Adrenal gland (tissue), 12 donors: Measurements from ENCODE around the gene ADD1. TPM values are rescaled to one million over a fixed set of nuclear protein-coding genes. Genes with fewer than 3 reads are reported as not detected.

ENCODE experiments used
- DNase-seq, 7 donors: peaks; one replicate each; pipeline ENCODE4 v3.0.0-alpha.2; 2019 to 2020
- H3K27ac ChIP-seq, 5 donors: fragments of 200-600 bp; sonication (generic) in 4 of 5; 1 replicate in 3 of 5; 2 replicates in 2 of 5; pipeline versions ENCODE4 v1.5.1 to v1.8.0; 2016 to 2020; ENCODE audit warnings: mild to moderate bottlenecking in 1 of 5
- H3K27me3 ChIP-seq: fragments of 200-600 bp; 2 replicates; pipeline ENCODE4 v1.8.0; 2021
- H3K36me3 ChIP-seq, 2 donors: fragments of 200-600 bp; replicated peaks in 1 of 2; 1 replicate in 1 of 2; 2 replicates in 1 of 2; pipeline versions ENCODE4 v1.5.1 to v1.8.0; 2018 to 2022
- H3K4me1 ChIP-seq, 2 donors: fragments of 200-600 bp; replicated peaks in 1 of 2; 1 replicate in 1 of 2; 2 replicates in 1 of 2; pipeline versions ENCODE4 v1.5.1 to v1.8.0; 2018 to 2021
- H3K4me3 ChIP-seq, 4 donors: fragments of 200-600 bp; sonication (generic) in 3 of 4; one replicate each; pipeline ENCODE4 v1.5.1; 2016 to 2018
- H3K9me3 ChIP-seq, 3 donors: fragments of 200-600 bp; sonication (generic) in 1 of 3; replicated peaks in 1 of 3; 1 replicate in 2 of 3; 2 replicates in 1 of 3; pipeline versions ENCODE4 v1.5.1 to v1.8.0; 2016 to 2021
- POLR2A ChIP-seq, 2 donors: fragments of 450-650 bp; IDR thresholded peaks; one replicate each; pipeline ENCODE4 v1.6.1; 2017; ENCODE audit warnings: antibody characterized with exemption in 2 of 2, mild to moderate bottlenecking in 2 of 2, moderate library complexity in 1 of 2
- WGBS, 4 donors: extraction: QIAGEN DNeasy Blood & Tissue Kit in 2 of 4; methylation state at CpG; one replicate each; pipeline versions ENCODE4 v1.1.5 to v1.1.7; 2013 to 2017; 5-methylcytosine and 5-hydroxymethylcytosine counted together
- intact Hi-C, 2 donors: fragments of 100-400 bp; cut with DNase I; formaldehyde crosslinking; loops; one replicate each; pipeline versions ENCODE4 v1.14.1 to v1.15.0; 2022 to 2023
- polyA plus RNA-seq, 3 donors: library from polyadenylated mRNA; stranded (reverse); fragments of 200-250 nt in 2 of 3; fragments of 350-450 nt in 1 of 3; fragmentation: Illumina TruSeq in 1 of 3; extraction: RNeasy Lipid Tissue Mini Kit (QIAGEN cat#74804) in 1 of 3; gene quantifications; one replicate each; pipeline ENCODE4 v1.2.3, GENCODE V29; 2013 to 2014
- total RNA-seq, 9 donors: library from RNA; depleted of rRNA in 4 of 9; stranded (reverse); fragments of >200 nt in 4 of 9; fragments of 120-200 nt in 1 of 9; fragmentation: NEBNext Ultra II Directional in 1 of 9; extraction: Animal tissue kit (Norgen Biotek cat#: 25700) in 1 of 9; gene quantifications; one replicate each; pipeline versions ENCODE4 v1.1.0 to v1.2.4, GENCODE V29; 2013 to 2023
- TF ChIP-seq, protein P1 (sequence below), 6 experiments: fragments of 450-650 bp in 4 of 6; fragments of 200-600 bp in 2 of 6; sonication (generic) in 1 of 6; IDR thresholded peaks; 1 replicate in 5 of 6; 2 replicates in 1 of 6; pipeline versions ENCODE4 v1.5.1 to v1.8.0; 2016 to 2021; ENCODE audit warnings: antibody characterized with exemption in 6 of 6, mild to moderate bottlenecking in 2 of 6, moderate library complexity in 1 of 6
- donor health status: healthy with polysubstance abuse.
- donor health status: Bipolar disorder and iron deficiency.
- donor health status: DM: yes; HTN: yes; CAD: no.
- donor health status: DM: no; HTN: no; CAD: no.
- donor health status: DM: no; HTN: no; CAD: no.
- donor health status: DM: yes; HTN: yes; CAD: no.

The ADD1 gene
- total and polyA plus RNA-seq, 12 donors: 134 to 468 (median 241) TPM

DNA sequence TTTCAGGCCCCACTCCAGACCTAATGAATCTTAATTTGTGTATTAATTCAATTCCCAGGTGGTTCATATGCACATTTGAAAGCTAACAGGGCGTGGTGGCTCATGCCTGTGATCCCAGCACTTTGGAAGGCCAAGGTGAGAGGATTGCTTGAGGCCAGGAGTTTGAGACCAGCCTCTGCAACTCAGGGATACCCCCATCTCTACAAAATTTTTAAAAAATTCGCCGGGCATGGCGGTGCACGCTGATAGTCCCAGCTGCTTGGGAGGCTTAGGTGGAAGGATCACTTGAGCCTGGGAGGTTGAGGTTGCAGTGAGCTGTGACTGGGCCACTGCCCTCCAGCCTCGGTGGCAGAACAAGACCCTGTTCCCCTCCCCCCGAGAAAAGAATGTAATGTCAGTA lies 31.2 kb downstream of the ADD1 start:
- DNase-seq: no peak
- H3K36me3 ChIP-seq: peaks cover 0 to 21% of the 10 kb centered on the region in 2 donors
- TF ChIP-seq, protein P1, sequence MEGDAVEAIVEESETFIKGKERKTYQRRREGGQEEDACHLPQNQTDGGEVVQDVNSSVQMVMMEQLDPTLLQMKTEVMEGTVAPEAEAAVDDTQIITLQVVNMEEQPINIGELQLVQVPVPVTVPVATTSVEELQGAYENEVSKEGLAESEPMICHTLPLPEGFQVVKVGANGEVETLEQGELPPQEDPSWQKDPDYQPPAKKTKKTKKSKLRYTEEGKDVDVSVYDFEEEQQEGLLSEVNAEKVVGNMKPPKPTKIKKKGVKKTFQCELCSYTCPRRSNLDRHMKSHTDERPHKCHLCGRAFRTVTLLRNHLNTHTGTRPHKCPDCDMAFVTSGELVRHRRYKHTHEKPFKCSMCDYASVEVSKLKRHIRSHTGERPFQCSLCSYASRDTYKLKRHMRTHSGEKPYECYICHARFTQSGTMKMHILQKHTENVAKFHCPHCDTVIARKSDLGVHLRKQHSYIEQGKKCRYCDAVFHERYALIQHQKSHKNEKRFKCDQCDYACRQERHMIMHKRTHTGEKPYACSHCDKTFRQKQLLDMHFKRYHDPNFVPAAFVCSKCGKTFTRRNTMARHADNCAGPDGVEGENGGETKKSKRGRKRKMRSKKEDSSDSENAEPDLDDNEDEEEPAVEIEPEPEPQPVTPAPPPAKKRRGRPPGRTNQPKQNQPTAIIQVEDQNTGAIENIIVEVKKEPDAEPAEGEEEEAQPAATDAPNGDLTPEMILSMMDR (IDR thresholded peaks at IDR 0.05): no peak
- intact Hi-C loops: no loop called here
- H3K9me3 ChIP-seq: no peaks in the 10 kb centered on the region
- no peak overlapping the region for H3K27ac ChIP-seq
- H3K27me3 ChIP-seq: no peaks in the 10 kb centered on the region
- H3K4me1 ChIP-seq: peaks cover 21 to 57% of the 10 kb centered on the region in 2 donors
- no peak overlapping the region for H3K4me3 ChIP-seq
- WGBS, 4 donors: 93 to 98% (median 93%) methylated on average over 7 of the region's 7 CpGs

DNA sequence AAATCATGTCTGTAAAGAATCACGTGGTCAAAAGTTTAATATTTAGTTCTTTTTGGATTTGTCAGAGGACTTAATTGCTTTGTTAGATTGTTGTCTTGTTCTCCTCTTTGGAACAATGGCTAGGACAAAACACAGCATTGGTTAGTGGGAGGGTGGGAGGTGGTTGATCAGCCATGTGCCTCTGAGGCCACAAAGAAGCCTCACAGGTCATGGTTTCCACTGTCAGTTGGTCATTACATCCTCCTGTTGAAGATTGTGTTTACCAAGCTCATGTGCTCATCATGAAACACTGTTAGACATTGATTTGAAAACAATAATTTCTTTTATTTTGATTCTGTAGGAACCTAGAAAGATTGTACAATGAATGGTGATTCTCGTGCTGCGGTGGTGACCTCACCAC lies 31.9 kb downstream of the ADD1 start:
- TF ChIP-seq, protein P1 (IDR thresholded peaks at IDR 0.05): no peak
- TF ChIP-seq POLR2A (IDR thresholded peaks at IDR 0.05): no peak
- peaks cover 14 to 50% of the 10 kb centered on the region in 2 donors for H3K4me1 ChIP-seq
- no peak for DNase-seq
- H3K4me3 ChIP-seq: no peak overlapping the region
- H3K27ac ChIP-seq: no peak overlapping the region
- H3K36me3 ChIP-seq: peaks cover 0 to 23% of the 10 kb centered on the region in 2 donors
- intact Hi-C loops: no loop called here
- 83 to 92% (median 84%) methylated on average over 3 of the region's 3 CpGs for WGBS, 4 donors
- no peaks in the 10 kb centered on the region for H3K9me3 ChIP-seq
- H3K27me3 ChIP-seq: no peaks in the 10 kb centered on the region

DNA sequence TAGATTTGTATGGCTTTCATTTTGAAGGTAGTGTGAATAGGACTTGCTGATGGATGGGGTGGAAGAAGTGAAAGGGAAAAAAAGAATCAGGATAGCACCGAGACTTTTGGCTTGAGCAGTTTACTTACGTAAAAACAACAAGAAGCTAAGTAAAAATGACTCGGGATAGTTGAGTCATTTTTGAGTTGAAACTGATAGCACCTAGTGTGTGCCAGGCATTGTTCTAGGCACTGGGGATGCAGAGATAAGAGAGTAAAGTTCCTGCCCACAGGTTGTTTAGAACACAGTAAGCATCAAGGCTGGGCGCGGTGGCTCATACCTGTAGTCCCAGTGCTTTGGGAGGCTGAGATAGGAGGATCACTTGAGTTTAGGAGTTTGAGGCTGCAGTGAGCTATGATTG lies 34.7 kb downstream of the ADD1 start:
- intact Hi-C loops: no loop called here
- 85 to 90% (median 87%) methylated on average over 5 of the region's 5 CpGs for WGBS, 4 donors

DNA sequence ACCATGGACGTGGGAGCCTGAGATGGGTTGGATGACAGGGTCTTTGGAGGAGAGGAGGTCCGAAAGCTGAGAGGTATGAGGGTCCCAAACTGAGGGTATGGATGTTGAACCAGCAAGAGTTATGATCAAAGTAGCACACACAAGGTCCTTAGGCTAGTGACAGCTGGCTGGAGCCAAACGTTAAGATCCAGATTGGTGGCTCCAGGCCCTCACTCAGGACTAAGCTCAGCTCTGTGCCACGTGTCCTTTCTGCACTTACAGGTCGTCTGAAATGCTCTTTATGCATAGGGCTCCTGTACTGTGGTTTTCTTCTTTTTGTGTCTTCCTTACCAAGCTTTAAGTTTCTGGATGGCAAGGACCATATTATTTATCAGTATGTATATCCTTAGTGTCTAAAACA lies 35.4 kb downstream of the ADD1 start:
- H3K36me3 ChIP-seq: peaks cover 0 to 32% of the 10 kb centered on the region in 2 donors

More for the DNA sequence above, 34.7 kb downstream of the ADD1 start:
- Histone ChIP-seq H3K4me3 (no peak overlapping the region), H3K27ac (peak overlapping the region in 1 of 5 donors; percentile 8), H3K36me3 (peaks cover 0 to 32% of the 10 kb centered on the region in 2 donors), H3K27me3 (no peaks in the 10 kb centered on the region), H3K4me1 (peaks cover 2 to 22% of the 10 kb centered on the region in 2 donors), H3K9me3 (no peaks in the 10 kb centered on the region)
- no peak for DNase-seq
- no peak for TF ChIP-seq POLR2A (IDR thresholded peaks at IDR 0.05)
- TF ChIP-seq, protein P1 (IDR thresholded peaks at IDR 0.05): no peak

More for the DNA sequence above, 35.4 kb downstream of the ADD1 start:
- H3K9me3 ChIP-seq: no peaks in the 10 kb centered on the region
- 80 to 83% (median 81%) methylated on average over 5 of the region's 5 CpGs for WGBS, 4 donors
- H3K4me3 ChIP-seq: no peak overlapping the region
- no peak overlapping the region for H3K27ac ChIP-seq
- peaks cover 0 to 15% of the 10 kb centered on the region in 2 donors for H3K4me1 ChIP-seq
- DNase-seq: no peak
- intact Hi-C loops: no loop called here
- H3K27me3 ChIP-seq: no peaks in the 10 kb centered on the region
- TF ChIP-seq POLR2A (IDR thresholded peaks at IDR 0.05): no peak
- TF ChIP-seq, protein P1 (IDR thresholded peaks at IDR 0.05): no peak
